Duodenal mucosa (tissue), 2 donors: ENCODE measurements around the gene LSM14A.

Experiments used
- H3K27ac ChIP-seq: one replicate; pipeline ENCODE4 v1.7.0; 2013; ENCODE audit warnings: low read depth, low read length
- H3K27me3 ChIP-seq, 2 donors: one replicate each; pipeline ENCODE4 v1.7.0; 2013; ENCODE audit warnings: low read length in 2 of 2, control low read depth in 1 of 2; ENCODE audit not compliant: insufficient read depth in 2 of 2, control insufficient read depth in 1 of 2
- H3K36me3 ChIP-seq, 2 donors: one replicate each; pipeline ENCODE4 v1.7.0; 2013; ENCODE audit warnings: low read length in 2 of 2, control low read depth in 1 of 2; ENCODE audit not compliant: insufficient read depth in 2 of 2, control insufficient read depth in 1 of 2
- H3K4me1 ChIP-seq, 2 donors: one replicate each; pipeline ENCODE4 v1.7.0; 2013; ENCODE audit warnings: low read length in 2 of 2, control low read depth in 1 of 2; ENCODE audit not compliant: insufficient read depth in 2 of 2, control insufficient read depth in 1 of 2
- H3K4me3 ChIP-seq, 2 donors: one replicate each; pipeline ENCODE4 v1.7.0; 2013; ENCODE audit warnings: low read length in 2 of 2, low read depth in 1 of 2
- H3K9ac ChIP-seq, 2 donors: one replicate each; pipeline ENCODE4 v1.7.0; 2013; ENCODE audit warnings: low read length in 2 of 2, low read depth in 1 of 2
- H3K9me3 ChIP-seq, 2 donors: one replicate each; pipeline ENCODE4 v1.7.0; 2013; ENCODE audit warnings: low read length in 2 of 2, control low read depth in 1 of 2; ENCODE audit not compliant: control insufficient read depth in 1 of 2

LSM14A gene

GRCh38 chr19:34224996-34225658, 52.8 kb downstream of the LSM14A start:
- Histone ChIP-seq H3K9me3 (no peaks in the 10 kb centered on the region), H3K36me3 (peaks cover 57 to 87% of the 10 kb centered on the region in 2 donors), H3K9ac (no peak overlapping the region), H3K4me1 (peaks cover 0 to 3% of the 10 kb centered on the region in 2 donors), H3K27ac (no peak overlapping the region), H3K4me3 (no peak overlapping the region), H3K27me3 (no peaks in the 10 kb centered on the region)

DNA sequence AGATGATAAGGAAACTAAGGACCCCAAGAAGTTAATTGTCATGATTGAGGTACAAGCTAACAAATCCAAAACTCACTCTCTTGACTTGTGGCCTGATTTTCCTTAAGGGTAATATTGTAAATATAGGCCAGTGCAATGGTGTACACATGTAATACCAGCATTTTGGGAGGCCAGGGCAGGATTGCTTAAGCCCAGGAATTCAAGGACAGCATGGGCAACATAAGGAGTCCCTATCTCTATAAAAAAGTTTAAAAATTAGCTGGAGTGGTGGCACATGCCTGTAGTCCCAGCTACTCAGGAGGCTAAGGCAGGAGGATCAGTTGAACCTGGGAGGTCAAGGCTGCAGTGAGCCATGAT, 53.3 kb downstream of the LSM14A start:
- H3K9ac ChIP-seq: no peak overlapping the region
- peaks cover 0 to 3% of the 10 kb centered on the region in 2 donors for H3K4me1 ChIP-seq
- peaks cover 57 to 86% of the 10 kb centered on the region in 2 donors for H3K36me3 ChIP-seq
- no peaks in the 10 kb centered on the region for H3K27me3 ChIP-seq
- no peak overlapping the region for H3K27ac ChIP-seq
- H3K4me3 ChIP-seq: no peak overlapping the region
- no peaks in the 10 kb centered on the region for H3K9me3 ChIP-seq

GRCh38 chr19:34226036-34226435, 53.7 kb downstream of the LSM14A start:
- Histone ChIP-seq H3K4me3 (no peak overlapping the region), H3K27ac (no peak overlapping the region), H3K9ac (no peak overlapping the region), H3K27me3 (no peaks in the 10 kb centered on the region), H3K9me3 (no peaks in the 10 kb centered on the region), H3K4me1 (peaks cover 0 to 3% of the 10 kb centered on the region in 2 donors), H3K36me3 (peaks cover 57 to 86% of the 10 kb centered on the region in 2 donors)

DNA sequence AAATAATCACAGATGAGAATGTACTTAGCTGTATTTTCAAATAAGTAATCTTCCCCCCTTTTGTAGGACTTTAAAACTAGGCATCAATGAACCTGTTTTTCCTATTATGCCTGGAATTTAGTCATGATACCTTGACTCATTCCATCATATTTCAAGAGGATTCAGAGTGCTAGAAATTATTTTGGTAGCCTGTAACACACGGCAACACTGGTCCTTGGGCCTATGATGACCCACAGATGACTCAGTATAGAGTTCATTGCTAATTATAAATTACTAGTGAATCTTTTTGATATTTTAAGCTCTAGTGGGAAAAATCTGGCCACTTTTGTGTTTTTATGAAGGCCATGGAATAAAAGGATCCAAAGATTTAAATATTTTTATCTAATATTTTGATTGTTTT, 56.0 kb downstream of the LSM14A start:
- H3K27ac ChIP-seq: no peak overlapping the region

GRCh38 chr19:34228762-34229161, 56.5 kb downstream of the LSM14A start:
- Histone ChIP-seq H3K9me3 (no peaks in the 10 kb centered on the region), H3K4me3 (no peak overlapping the region), H3K4me1 (peaks cover 8 to 12% of the 10 kb centered on the region in 2 donors), H3K27ac (no peak overlapping the region), H3K36me3 (peaks cover 32 to 60% of the 10 kb centered on the region in 2 donors), H3K9ac (no peak overlapping the region), H3K27me3 (no peaks in the 10 kb centered on the region)

More for the DNA sequence above, 56.0 kb downstream of the LSM14A start:
- Histone ChIP-seq H3K9ac (no peak overlapping the region), H3K27me3 (no peaks in the 10 kb centered on the region), H3K36me3 (peaks cover 36 to 65% of the 10 kb centered on the region in 2 donors), H3K9me3 (no peaks in the 10 kb centered on the region), H3K4me3 (no peak overlapping the region), H3K4me1 (peaks cover 8 to 12% of the 10 kb centered on the region in 2 donors)

- H3K36me3 ChIP-seq: peaks cover 27 to 51% of the 10 kb centered on the region in 2 donors
- H3K27ac ChIP-seq: no peak overlapping the region
- H3K27me3 ChIP-seq: no peaks in the 10 kb centered on the region
- H3K4me1 ChIP-seq: peaks cover 8 to 10% of the 10 kb centered on the region in 2 donors
- no peak overlapping the region for H3K4me3 ChIP-seq
- no peak overlapping the region for H3K9ac ChIP-seq
- no peaks in the 10 kb centered on the region for H3K9me3 ChIP-seq
These were observed 57.4 kb downstream of the LSM14A start for GRCh38 chr19:34229721-34230120.

- Histone ChIP-seq H3K4me3 (no peak overlapping the region), H3K9me3 (no peaks in the 10 kb centered on the region), H3K27me3 (no peaks in the 10 kb centered on the region), H3K4me1 (peaks cover 8 to 9% of the 10 kb centered on the region in 2 donors), H3K36me3 (peaks cover 20 to 40% of the 10 kb centered on the region in 2 donors), H3K9ac (no peak overlapping the region), H3K27ac (no peak overlapping the region)
These were observed 58.5 kb downstream of the LSM14A start for GRCh38 chr19:34230820-34231219.

GRCh38 chr19:34231439-34231838, 59.1 kb downstream of the LSM14A start:
- Histone ChIP-seq H3K9ac (no peak overlapping the region), H3K27me3 (no peaks in the 10 kb centered on the region), H3K4me3 (no peak overlapping the region), H3K27ac (no peak overlapping the region), H3K4me1 (peaks cover 13% of the 10 kb centered on the region in 2 donors), H3K9me3 (no peaks in the 10 kb centered on the region), H3K36me3 (peaks cover 19 to 34% of the 10 kb centered on the region in 2 donors)

DNA sequence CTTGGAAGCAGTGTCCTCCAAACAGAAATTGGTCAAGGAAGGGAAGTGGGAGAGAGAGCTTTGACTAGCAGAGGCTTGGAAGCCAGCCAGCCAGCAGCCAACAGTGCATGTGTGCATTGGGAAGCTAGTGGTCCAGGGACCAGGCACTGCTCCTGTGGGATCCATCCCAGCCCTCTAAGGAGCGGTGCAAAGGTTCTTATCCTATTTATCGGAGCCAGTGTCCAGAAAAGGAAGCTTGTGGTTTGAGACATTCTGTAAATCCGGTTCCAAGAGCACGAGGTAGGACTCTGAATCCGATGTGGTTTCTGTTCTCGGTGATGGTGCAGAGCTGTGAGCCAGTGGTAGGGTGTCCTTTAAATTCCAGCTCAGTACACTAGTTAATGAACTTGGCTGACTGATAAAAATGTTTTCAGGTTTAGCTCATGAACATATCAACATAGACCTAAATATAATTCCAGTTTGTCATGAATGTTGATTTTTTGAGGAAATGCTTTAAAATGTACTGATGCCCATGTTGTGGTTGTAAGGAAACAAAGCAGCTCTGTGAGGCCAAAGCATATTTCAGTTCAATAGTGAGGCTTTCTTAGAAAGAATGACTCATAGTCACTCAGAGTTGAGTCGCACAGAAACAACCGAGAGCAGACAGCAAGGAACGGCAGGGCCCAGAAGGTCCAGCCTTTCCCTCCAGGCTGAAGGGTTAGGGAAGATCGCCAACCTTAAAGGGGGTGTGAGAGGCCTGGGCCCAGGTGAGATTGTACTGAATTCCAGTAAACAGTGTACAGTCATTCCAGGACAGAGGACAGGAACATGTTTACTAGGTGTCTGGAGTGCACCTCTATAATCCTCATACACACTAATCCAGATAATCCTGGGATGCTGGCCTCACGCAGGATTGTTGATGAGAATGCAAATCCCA, 60.5 kb downstream of the LSM14A start:
- H3K27ac ChIP-seq: no peak overlapping the region
- peaks cover 13 to 21% of the 10 kb centered on the region in 2 donors for H3K36me3 ChIP-seq
- peaks cover 16% of the 10 kb centered on the region in 2 donors for H3K4me1 ChIP-seq
- no peaks in the 10 kb centered on the region for H3K9me3 ChIP-seq
- H3K4me3 ChIP-seq: no peak overlapping the region
- no peak overlapping the region for H3K9ac ChIP-seq
- no peaks in the 10 kb centered on the region for H3K27me3 ChIP-seq

DNA sequence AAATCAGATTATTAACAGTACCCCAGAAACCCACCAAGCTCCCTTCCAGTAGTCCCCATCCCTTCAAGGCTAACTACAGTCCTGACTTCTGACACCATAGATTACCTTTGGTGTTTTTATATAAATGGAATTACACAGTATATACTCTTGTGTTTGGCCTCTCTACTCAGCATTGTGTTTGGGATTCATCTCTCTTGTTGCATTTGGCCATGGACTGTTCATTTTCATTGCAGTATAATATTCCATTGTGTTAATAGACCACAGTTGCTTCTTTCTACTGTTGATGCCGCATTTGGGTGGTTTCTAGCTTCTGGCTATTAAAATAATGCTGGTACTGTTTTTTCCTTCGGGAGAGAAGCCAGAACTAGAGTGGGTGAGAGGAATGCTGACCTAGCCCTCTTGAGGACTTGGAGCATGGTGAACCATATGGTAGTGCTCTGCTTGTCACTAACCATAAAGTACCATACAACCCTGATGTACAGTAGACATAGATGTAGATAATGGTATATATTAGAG, 63.2 kb downstream of the LSM14A start:
- Histone ChIP-seq H3K9ac (no peak overlapping the region), H3K36me3 (peaks cover 0 to 5% of the 10 kb centered on the region in 2 donors), H3K27me3 (no peaks in the 10 kb centered on the region), H3K27ac (no peak overlapping the region), H3K9me3 (no peaks in the 10 kb centered on the region), H3K4me3 (no peak overlapping the region), H3K4me1 (peaks cover 16% of the 10 kb centered on the region in 2 donors)
